ENCODE data around the gene LCN15. TPM values are rescaled to one million over a fixed set of nuclear protein-coding genes. Genes with fewer than 3 reads are reported as not detected.

Gene LCN15
- total RNA-seq, 1 experiment from 2014 or later, result not detected

GRCh38 chr9:136791516-136792276, 27.4 kb upstream of the LCN15 start:
- TF ChIP-seq CTCF (IDR thresholded peaks at IDR 0.05; ENCODE audit: insufficient read depth in 1 of 2, low read depth in 1 of 2, low read length in 1 of 2, severe bottlenecking in 1 of 2, unreplicated experiment in 1 of 2), result peak; percentile 96 to 100
- CTCF ChIA-PET, result interaction anchor here (1.2 to 1.4 kb wide), 3 partner anchors 8 to 51 kb away, joined by 4 to 24 read pairs (median 4); partner anchors contain the start of gene AJM1
- POLR2A ChIA-PET, result no interaction called here
- H3K4me3 ChIP-seq (ENCODE audit: low read depth, low read length), result peak overlapping the region; percentile 98
- no peaks in the 10 kb centered on the region for H3K27me3 ChIP-seq (replicated peaks; ENCODE audit: control insufficient read depth, insufficient read depth, low read length)
- Mint-ChIP-seq H3K27ac (ENCODE audit: unreplicated experiment) (peak overlapping the region; percentile 84), H3K9me3 (ENCODE audit: unreplicated experiment) (no peaks in the 10 kb centered on the region), H3K27me3 (ENCODE audit: insufficient read depth, unreplicated experiment) (no peaks in the 10 kb centered on the region), H3K4me3 (ENCODE audit: unreplicated experiment) (peak overlapping the region; percentile 68), H3K4me1 (ENCODE audit: low read depth, unreplicated experiment) (peaks cover 44% of the 10 kb centered on the region), H3K36me3 (ENCODE audit: insufficient read depth, unreplicated experiment) (peaks cover 39% of the 10 kb centered on the region)
- peaks cover 53% of the 10 kb centered on the region for H3K4me1 ChIP-seq
- BruUV-seq (replicated peaks), result no TSS peak
- intact Hi-C loops (cut with micrococcal nuclease; ENCODE audit: unreplicated experiment), result loop anchor here (1.0 to 10.0 kb wide), 4 partner anchors 10 to 453 kb away; partner anchors contain the start of genes SEC16A and TUBB4B
- DNase-seq, result peak; percentile 83 to 84
- no peaks in the 10 kb centered on the region for H3K9me3 ChIP-seq
- H3K36me3 ChIP-seq (ENCODE audit: control insufficient read depth, insufficient read depth, low read length), result peaks cover 10% of the 10 kb centered on the region

GRCh38 chr9:136790640-136791515, 26.6 kb upstream of the LCN15 start, which contains the start of gene TMEM141:
Gene TMEM141 (plus strand): TSS chr9:136791344. CDS start chr9:136791371, 27 bp downstream.
- H3K27ac Mint-ChIP-seq (ENCODE audit: unreplicated experiment), result peak within 1 kb of the TSS; percentile 84
- intact Hi-C loops (cut with micrococcal nuclease; ENCODE audit: unreplicated experiment), result loop anchor here (1.0 to 10.0 kb wide), 4 partner anchors 10 to 454 kb away; partner anchors contain the start of genes SEC16A and TUBB4B
- H3K27me3 ChIP-seq (replicated peaks; ENCODE audit: control insufficient read depth, insufficient read depth, low read length), result no peaks in the 10 kb centered on the region
- no peak for TF ChIP-seq CTCF (IDR thresholded peaks at IDR 0.05; ENCODE audit: insufficient read depth in 1 of 2, low read depth in 1 of 2, low read length in 1 of 2, severe bottlenecking in 1 of 2, unreplicated experiment in 1 of 2)
- no peaks in the 10 kb centered on the region for H3K27me3 Mint-ChIP-seq (ENCODE audit: insufficient read depth, unreplicated experiment)
- ChIA-PET CTCF (interaction anchor here (0.6 to 1.3 kb wide), 9 partner anchors 9 to 277 kb away, joined by 3 to 24 read pairs (median 3); no protein-coding TSS in a partner anchor), POLR2A (interaction anchor here (0.5 to 1.0 kb wide), 3 partner anchors 10 to 202 kb away, joined by 3 to 11 read pairs (median 5); partner anchors contain the start of gene PAXX)
- peak within 1 kb of the TSS; percentile 98 for H3K4me3 ChIP-seq (ENCODE audit: low read depth, low read length)
- peak within 1 kb of the TSS; percentile 68 for H3K4me3 Mint-ChIP-seq (ENCODE audit: unreplicated experiment)
- H3K9me3 Mint-ChIP-seq (ENCODE audit: unreplicated experiment), result no peaks in the 10 kb centered on the region
- peak; percentile 100 for DNase-seq
- H3K36me3 ChIP-seq (ENCODE audit: control insufficient read depth, insufficient read depth, low read length), result peaks cover 10% of the 10 kb centered on the region
- peaks cover 47% of the 10 kb centered on the region for H3K4me1 ChIP-seq
- H3K9me3 ChIP-seq, result no peaks in the 10 kb centered on the region
- peaks cover 33% of the 10 kb centered on the region for H3K36me3 Mint-ChIP-seq (ENCODE audit: insufficient read depth, unreplicated experiment)
- no TSS peak for BruUV-seq (replicated peaks)
- H3K4me1 Mint-ChIP-seq (ENCODE audit: low read depth, unreplicated experiment), result peaks cover 45% of the 10 kb centered on the region

GRCh38 chr9:136789523-136789937, 25.2 kb upstream of the LCN15 start:
- Mint-ChIP-seq H3K4me3 (ENCODE audit: unreplicated experiment) (peak overlapping the region; percentile 68), H3K4me1 (ENCODE audit: low read depth, unreplicated experiment) (peaks cover 50% of the 10 kb centered on the region), H3K36me3 (ENCODE audit: insufficient read depth, unreplicated experiment) (peaks cover 33% of the 10 kb centered on the region), H3K27ac (ENCODE audit: unreplicated experiment) (peak overlapping the region; percentile 84), H3K27me3 (ENCODE audit: insufficient read depth, unreplicated experiment) (no peaks in the 10 kb centered on the region), H3K9me3 (ENCODE audit: unreplicated experiment) (no peaks in the 10 kb centered on the region)
- Histone ChIP-seq H3K36me3 (ENCODE audit: control insufficient read depth, insufficient read depth, low read length) (peaks cover 10% of the 10 kb centered on the region), H3K4me3 (ENCODE audit: low read depth, low read length) (no peak overlapping the region), H3K27me3 (replicated peaks; ENCODE audit: control insufficient read depth, insufficient read depth, low read length) (no peaks in the 10 kb centered on the region), H3K4me1 (peaks cover 45% of the 10 kb centered on the region), H3K9me3 (no peaks in the 10 kb centered on the region)
- TF ChIP-seq CTCF (IDR thresholded peaks at IDR 0.05; ENCODE audit: insufficient read depth in 1 of 2, low read depth in 1 of 2, low read length in 1 of 2, severe bottlenecking in 1 of 2, unreplicated experiment in 1 of 2), result no peak
- intact Hi-C loops (cut with micrococcal nuclease; ENCODE audit: unreplicated experiment), result loop anchor here (5.0 kb wide), 1 partner anchor 158 kb away; the partner anchor contains the start of gene C8G
- peak in 1 of 2 experiments; percentile 81 for DNase-seq
- TSS peak; percentile 6 for BruUV-seq (replicated peaks)
- CTCF ChIA-PET, result no interaction called here
- POLR2A ChIA-PET, result no interaction called here

All from Caco-2 (cell line).